HG03045 (cell line): Measurements from ENCODE around the gene CTR9.
"Not testable (repeated sequence)": the region's sequence is repeated elsewhere in the genome, so short reads cannot be mapped to it uniquely, and the experiment has no call there.

Source experiments
- ATAC-seq: cut with Tn5 transposase; IDR thresholded peaks from one replicate; pipeline ENCODE4 v1.9.1; 2021; ENCODE audit warnings: mild to moderate bottlenecking, moderate library complexity; ENCODE audit not compliant: unreplicated experiment

CTR9 gene

DNA sequence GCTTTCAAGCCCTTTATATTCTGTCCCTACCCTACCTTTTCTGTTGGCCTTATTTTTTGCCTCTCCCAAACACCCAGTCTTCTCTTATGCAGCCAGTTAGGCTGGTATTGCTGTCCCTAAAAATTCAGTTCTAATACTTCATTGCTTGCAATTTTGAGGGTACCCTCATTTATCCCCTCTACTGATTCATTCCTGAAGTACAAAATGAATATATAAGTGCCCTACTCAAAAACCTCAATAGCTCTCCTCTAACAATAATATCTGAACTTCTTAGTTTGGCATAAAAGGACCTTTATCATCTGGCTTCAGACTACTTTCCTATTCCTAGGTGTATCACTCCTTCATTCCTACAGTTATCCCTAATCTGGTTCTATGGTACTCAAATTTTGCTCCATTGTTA lies 62.9 kb downstream of the CTR9 start:
- no peak for ATAC-seq

DNA sequence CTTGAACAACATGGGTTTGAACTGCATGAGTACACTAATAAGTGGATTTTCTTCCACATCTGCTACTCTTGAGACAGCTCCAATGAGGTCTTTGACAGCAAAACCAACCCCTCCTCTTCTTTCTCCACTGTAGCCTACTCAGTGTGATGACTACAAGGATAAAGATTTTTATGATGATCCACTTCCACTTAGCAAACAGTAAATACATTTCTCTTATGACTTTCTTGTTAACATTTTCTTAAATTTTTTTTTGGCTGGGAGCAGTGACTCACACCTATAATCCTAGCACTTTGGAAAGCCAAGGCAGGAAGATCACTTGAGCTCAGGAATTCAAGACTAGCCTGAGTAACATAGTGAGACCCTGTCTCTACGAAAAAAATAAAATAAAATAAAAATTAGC lies 67.5 kb downstream of the CTR9 start:
- no peak for ATAC-seq

DNA sequence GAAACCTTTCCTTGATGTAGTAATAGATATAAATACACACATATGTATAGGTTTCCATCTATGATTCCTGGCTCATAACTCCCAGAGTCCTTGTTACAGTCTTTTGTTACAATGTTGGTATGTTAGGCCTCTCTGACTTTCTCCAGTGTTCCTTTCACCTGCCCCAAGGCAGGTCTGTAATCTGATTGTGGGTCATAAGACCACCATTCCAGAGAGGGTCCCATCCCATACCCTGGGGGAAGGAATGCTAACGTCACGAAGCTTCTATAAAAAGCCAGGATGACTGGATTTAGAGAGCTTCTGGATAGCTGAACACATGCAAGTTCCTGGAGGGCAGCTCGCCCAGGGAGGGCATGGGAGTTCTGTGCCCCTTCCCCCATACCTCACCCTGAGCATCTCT lies 71.4 kb downstream of the CTR9 start:
- ATAC-seq = not testable (repeated sequence)

DNA sequence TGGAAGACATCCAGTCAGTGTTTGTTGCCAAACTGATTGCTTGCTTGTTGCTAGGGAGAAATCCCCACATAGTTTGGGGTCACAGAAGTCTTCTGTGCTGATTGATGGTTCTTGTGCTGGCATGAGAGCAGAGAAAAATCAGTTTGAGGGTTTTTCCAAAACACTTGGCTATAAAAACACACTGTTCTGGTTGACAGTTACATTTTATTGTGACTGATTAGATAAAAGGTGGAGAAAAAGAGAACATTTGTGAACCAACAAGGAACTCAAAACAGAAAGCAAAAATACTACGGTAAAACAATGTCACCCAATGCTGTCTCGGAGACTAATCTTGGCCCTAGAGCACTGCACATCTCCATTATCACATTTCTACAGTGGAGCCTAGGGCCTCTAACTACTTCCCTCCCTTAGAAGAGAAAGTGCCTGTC lies 72.1 kb downstream of the CTR9 start:
- ATAC-seq = no peak

DNA sequence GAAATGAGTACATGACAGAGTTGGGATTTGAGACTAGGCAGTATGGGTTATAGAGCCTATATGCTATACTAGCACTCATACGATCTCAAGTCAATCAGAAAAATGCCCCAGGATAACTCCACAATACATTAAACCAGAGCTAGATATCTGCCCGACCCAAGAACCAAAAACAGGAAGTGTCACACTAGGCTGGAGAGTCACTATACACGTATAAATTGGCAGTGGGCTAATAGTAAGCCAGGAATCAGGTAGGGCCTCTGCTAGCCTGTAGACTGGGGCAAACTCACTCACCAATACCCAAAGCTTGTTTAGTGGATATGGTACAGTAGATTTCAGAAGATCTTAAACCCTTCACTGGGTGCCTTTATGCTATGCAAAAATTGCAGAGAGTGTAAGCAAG lies 73.8 kb downstream of the CTR9 start:
- ATAC-seq = no peak

DNA sequence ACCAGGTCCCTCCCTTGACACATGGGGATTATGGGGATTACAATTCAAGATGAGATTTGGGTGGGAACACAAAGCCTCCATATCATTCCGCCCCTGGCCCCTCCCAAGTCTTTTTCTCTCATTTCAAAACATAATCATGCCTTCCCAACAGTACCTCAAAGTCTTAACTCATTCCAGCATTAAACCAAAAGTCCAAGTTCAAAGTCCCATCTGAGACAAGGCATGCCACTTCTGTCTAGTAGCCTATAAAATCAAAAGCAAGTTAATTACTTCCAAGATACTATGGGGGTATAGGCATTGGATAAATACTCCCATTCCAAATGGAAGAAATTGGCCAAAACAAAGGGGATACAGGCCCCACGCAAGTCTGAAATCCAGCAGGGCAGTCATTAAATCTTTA lies 77.4 kb downstream of the CTR9 start:
- ATAC-seq = no peak

DNA sequence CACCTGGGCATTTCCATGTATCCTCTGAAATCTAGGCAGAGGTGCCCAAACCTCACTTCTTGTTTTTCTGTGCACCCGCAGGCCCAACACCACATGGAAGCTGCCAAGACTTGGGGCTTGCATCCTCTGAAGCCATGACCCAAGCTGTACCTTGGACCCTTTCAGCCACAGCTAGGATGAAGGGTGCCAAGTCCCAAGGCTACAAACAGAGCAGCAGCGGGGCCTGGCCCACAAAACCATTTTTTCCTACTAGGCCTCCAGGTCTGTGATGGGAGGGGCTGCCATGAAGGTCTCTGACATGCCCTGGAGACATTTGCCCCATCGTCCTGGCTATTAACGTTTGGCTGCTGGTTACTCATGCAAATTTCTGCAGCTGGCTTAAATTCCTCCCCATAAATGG lies 78.1 kb downstream of the CTR9 start:
- no peak for ATAC-seq
